Breast epithelium (tissue), 3 donors: ENCODE results near the gene TNFRSF25.
A peak's percentile ranks its signal among the peaks of the same experiment; 100 is the strongest.

Experiments
- CTCF ChIP-seq, 3 donors: fragments of 450-650 bp; IDR thresholded peaks; one replicate each; pipeline ENCODE4 v1.5.1; 2016 to 2017; ENCODE audit warnings: antibody characterized with exemption in 3 of 3, mild to moderate bottlenecking in 3 of 3, moderate library complexity in 3 of 3
- POLR2A ChIP-seq: fragments of 450-650 bp; IDR thresholded peaks from one replicate; pipeline ENCODE4 v1.6.1; 2016; ENCODE audit warnings: antibody characterized with exemption, mild to moderate bottlenecking, moderate library complexity
- POLR2AphosphoS5 ChIP-seq, 3 donors: sonication (generic); formaldehyde crosslinking; IDR thresholded peaks; one replicate each; pipeline ENCODE4 v1.6.1; 2017; ENCODE audit warnings: antibody characterized with exemption in 3 of 3

- TF ChIP-seq CTCF (IDR thresholded peaks at IDR 0.05) (peak; percentile 71 to 81 (median 78)), POLR2AphosphoS5 (IDR thresholded peaks at IDR 0.05) (no peak), POLR2A (no peak)
Observed at GRCh38 chr1:6489799-6490180, 23.8 kb upstream of the TNFRSF25 start.
